HG03565 (cell line): Measurements from ENCODE around the gene LRRC8C.

Experiments
- ATAC-seq: cut with Tn5 transposase; IDR thresholded peaks from one replicate; pipeline ENCODE4 v1.9.1; 2021; ENCODE audit warnings: mild to moderate bottlenecking, moderate library complexity; ENCODE audit not compliant: unreplicated experiment

LRRC8C gene

GRCh38 chr1:89727517-89728312, 94.8 kb downstream of the LRRC8C start:
- no peak for ATAC-seq

DNA sequence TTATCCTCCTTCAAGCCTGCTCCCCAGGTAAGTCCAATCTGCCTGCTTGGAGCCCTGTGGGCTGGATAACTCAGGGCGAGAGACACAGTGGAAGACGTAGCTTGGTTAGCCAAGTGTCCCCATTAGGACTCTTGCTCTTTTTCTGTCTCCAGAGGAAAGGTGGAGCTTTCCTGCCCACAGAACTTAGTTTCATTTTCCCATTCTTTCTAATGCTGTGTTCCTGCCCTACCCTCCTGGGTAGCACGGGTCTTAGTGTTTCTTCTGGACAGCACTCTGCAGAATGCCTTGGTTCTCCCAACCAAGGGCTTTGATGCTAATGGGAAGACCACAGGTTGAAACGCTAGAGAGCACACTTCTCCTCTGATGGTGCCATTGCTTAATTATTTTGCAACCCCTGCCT, 95.5 kb downstream of the LRRC8C start:
- ATAC-seq = no peak

GRCh38 chr1:89732206-89732605, 99.3 kb downstream of the LRRC8C start:
- no peak for ATAC-seq

DNA sequence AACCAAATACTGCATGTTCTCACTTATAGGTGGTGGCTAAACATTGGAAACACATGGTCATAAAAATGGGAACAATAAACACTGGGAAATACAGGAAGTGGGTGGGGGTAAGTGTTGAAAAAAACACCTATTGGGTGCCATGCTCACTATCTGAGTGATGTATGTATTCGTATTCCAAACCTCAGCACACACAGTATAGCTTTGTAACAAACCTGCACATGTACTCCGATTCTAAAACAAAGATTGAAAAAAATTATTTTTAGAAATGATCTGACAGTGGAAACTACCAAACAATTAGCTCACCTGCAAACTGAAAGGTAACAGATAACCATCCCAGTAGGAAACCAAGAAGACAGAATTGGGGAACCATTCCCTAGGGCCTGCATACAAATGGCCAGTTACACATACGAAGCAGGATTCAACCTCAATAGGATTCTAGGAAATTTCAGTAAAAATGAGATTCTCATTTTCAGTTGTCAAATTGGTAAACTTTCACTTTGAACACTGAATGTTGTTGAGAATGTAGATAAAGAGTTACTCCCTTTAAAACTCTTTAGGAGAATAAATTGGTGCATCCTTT, 99.8 kb downstream of the LRRC8C start:
- ATAC-seq = no peak

GRCh38 chr1:89733748-89734147, 100.8 kb downstream of the LRRC8C start:
- no peak for ATAC-seq

- no peak for ATAC-seq
Observed at GRCh38 chr1:89734442-89734841, 101.5 kb downstream of the LRRC8C start.

- ATAC-seq = no peak
Observed at GRCh38 chr1:89735479-89735878, 102.6 kb downstream of the LRRC8C start.

GRCh38 chr1:89736937-89737733, 104.2 kb downstream of the LRRC8C start:
- no peak for ATAC-seq

DNA sequence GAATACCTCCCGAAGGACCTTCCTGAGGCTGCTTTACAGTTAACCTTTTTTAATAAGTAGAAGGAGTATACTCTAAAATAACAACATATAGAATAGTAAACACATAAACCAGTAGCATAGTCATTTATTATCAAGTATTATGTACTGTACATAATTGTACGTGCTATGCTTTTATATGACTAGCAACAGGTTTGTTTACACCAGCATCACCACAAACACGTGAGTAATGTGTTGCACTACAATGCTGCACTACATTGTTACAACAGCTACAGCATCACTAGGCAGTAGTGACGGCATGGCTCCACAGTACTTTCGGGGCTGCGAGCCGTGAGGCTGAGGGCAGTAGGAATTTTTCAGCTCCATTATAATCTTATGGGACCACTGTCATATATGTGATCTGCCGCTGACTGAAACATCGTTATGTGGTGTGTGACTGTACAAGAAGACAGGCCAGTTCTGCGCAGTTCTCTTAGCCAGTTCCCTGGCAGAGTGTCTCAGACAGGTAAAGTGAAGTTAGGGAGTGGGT, 105.1 kb downstream of the LRRC8C start:
- ATAC-seq = no peak

GRCh38 chr1:89739013-89739843, 106.3 kb downstream of the LRRC8C start:
- ATAC-seq = peak; percentile 37

DNA sequence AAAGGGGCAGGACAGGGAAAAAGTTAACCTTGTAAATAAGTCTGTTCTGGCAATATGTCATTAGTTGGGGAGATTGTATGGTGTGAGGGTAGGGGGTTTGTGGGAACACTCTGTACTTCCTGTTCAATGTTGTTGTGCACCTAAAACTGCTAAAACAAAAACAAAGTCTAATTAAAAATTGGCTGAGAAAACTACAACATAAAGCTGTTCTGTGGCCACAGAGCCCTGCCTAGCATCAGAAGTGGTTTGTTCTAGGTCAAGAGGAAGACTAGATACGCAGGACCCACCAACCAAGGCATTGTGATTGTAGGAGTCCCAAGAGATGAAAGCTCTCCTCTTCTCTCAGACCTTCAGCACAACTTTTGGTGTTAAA, 106.9 kb downstream of the LRRC8C start:
- no peak for ATAC-seq

DNA sequence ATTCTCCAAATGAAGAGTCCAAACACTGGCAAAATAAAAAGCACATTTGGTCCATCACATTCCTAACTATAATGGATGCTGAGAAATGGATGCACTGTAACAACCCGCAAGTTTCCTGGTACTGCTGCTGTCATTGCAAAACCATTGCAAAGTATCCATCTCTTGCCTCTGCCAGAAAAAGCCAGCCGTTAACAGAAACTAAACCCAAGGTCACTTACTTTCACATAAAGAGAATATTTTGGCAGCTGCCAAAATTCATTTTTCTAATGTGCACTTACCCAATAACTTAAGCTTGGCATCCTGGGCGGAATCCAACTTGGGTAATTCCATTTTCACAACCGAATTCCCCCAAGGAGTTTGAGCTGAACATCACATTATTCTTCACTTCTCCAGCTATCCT, 110.9 kb downstream of the LRRC8C start:
- ATAC-seq = no peak

DNA sequence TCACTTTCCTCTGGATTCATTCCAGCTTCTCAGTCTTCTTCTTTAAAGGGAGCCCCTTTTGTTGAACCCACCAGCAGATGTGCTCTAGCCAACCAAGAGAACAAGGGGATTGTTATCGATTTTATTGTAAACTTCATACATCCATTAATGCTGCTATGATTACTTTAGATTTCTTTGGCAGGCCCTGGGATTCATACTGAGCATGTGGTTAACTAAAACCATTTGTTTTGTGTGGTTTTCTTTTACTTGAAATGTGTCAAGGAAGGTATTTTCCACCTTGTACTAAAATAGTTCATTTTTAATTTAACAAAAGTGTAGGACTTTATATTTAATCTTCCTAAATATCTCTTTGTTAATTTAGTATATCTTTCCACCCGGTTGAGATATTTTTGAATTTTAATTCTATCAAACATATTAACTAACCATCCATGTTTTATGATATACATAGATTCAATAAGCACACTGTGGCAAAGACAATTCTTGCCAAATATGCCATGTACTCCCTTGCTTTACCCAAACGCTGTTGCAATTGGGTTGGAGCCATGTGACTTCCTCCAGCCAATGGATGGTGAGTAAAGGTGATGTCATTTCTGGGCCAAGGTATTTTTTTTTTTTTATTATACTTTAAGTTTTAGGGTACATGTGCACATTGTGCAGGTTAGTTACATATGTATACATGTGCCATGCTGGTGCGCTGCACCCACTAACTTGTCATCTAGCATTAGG, 113.7 kb downstream of the LRRC8C start:
- ATAC-seq = no peak

DNA sequence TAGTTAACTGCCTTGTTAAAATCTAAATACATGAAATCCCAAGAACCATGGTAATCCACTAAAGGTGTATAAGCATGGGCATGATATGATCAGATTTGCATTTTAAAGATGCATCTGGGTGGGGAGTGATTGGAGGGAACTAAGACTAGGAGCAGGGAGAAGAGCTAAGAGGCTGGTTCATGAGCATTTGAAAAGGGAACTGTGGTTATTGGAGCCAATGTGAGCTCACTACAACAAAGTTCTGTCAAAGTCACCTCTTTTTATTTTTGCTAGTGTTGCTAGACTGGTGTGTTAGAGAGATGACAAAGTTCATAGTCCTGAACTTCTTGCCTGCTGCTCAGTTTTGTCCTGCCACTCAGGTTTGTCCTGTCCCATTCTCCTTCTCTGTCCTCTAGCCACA, 120.8 kb downstream of the LRRC8C start:
- no peak for ATAC-seq

DNA sequence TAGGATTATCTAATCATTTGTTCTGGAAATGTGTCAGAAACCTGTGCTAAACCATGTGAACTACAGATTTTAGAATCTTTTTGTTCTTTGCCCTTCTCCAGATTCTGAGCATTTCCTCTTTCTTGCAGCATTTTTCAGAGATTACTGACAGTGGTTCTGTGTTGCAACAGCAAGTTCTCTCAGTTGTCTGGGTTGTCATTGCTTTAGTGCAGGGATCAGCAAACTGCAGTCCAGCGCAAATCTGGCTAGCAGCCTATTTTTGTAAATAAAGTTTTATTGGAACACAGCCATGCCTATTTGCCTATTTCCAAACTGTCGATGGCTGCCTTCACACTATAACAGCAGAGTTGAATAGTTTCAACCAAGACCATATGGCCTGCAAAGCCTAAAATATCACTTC, 121.6 kb downstream of the LRRC8C start:
- no peak for ATAC-seq

- no peak for ATAC-seq
Observed at GRCh38 chr1:89755591-89755990, 122.7 kb downstream of the LRRC8C start.

GRCh38 chr1:89757532-89757931, 124.6 kb downstream of the LRRC8C start:
- ATAC-seq = no peak

DNA sequence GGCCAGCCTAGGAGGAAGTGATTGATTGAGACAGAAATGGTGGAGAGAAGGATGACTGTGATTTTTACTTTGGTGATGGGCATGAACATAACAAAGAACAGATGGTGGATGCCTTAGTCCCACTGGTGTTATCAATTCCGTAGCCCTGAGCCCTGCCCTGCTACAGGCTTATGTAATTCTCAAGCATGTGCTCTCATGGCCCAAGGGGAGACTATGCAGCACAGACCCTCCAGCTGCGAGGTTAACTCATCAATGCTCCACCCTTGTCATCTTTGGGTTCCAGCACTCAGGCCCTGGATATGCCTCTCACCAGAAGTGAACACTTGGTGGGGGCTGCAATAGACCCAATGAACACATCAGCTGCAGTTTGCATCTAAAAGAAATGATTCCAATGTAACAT, 125.2 kb downstream of the LRRC8C start:
- no peak for ATAC-seq

- no peak for ATAC-seq
Observed at GRCh38 chr1:89759036-89759435, 126.1 kb downstream of the LRRC8C start.

DNA sequence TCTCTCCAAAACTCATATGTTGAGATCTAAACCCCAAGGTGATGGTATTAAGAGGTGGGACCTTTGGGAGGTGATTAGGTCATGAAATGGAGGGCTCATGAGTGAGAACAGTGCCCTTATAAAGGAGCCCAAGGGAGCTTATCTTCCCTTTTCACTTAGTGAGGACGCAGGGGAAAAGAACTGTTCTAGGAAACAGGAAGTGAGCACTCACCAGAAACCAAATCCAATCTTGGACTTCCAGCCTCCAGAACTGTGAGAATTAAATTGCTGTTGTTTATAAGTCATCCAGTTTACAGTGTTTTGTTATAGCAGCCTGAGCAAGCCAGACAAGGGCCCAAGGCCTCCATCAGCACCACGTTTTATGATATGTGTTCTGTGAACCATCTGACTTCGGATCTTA, 127.6 kb downstream of the LRRC8C start:
- ATAC-seq = no peak
